ENCODE results near the gene RARA.

Gene RARA

GRCh38 chr17:40323391-40324381 is 14.7 kb downstream of the RARA start:
- Histone ChIP-seq H3K9me3 (ENCODE audit: control insufficient read depth, insufficient read depth, low read depth, low read length) (no peaks in the 10 kb centered on the region), H3K4me3 (ENCODE audit: low read depth, low read length) (no peak overlapping the region), H3K27me3 (ENCODE audit: control insufficient read depth, insufficient read depth, low read length) (peaks cover 6% of the 10 kb centered on the region), H3K9ac (ENCODE audit: low read length) (peak overlapping the region; percentile 4), H3K27ac (ENCODE audit: low read depth, low read length) (no peak overlapping the region), H3K36me3 (ENCODE audit: control insufficient read depth, insufficient read depth, low read length) (no peaks in the 10 kb centered on the region), H3K4me1 (ENCODE audit: control insufficient read depth, insufficient read depth, low read length) (peaks cover 32% of the 10 kb centered on the region)

GRCh38 chr17:40325156-40326013 is 16.4 kb downstream of the RARA start:
- Histone ChIP-seq H3K36me3 (ENCODE audit: control insufficient read depth, insufficient read depth, low read length) (no peaks in the 10 kb centered on the region), H3K9ac (ENCODE audit: low read length) (no peak overlapping the region), H3K27me3 (ENCODE audit: control insufficient read depth, insufficient read depth, low read length) (no peaks in the 10 kb centered on the region), H3K27ac (ENCODE audit: low read depth, low read length) (no peak overlapping the region), H3K9me3 (ENCODE audit: control insufficient read depth, insufficient read depth, low read depth, low read length) (no peaks in the 10 kb centered on the region), H3K4me3 (ENCODE audit: low read depth, low read length) (no peak overlapping the region), H3K4me1 (ENCODE audit: control insufficient read depth, insufficient read depth, low read length) (peaks cover 32% of the 10 kb centered on the region)

GRCh38 chr17:40326014-40326831 is 17.2 kb downstream of the RARA start:
- Histone ChIP-seq H3K9ac (ENCODE audit: low read length) (no peak overlapping the region), H3K4me3 (ENCODE audit: low read depth, low read length) (no peak overlapping the region), H3K27ac (ENCODE audit: low read depth, low read length) (no peak overlapping the region), H3K4me1 (ENCODE audit: control insufficient read depth, insufficient read depth, low read length) (peaks cover 27% of the 10 kb centered on the region), H3K27me3 (ENCODE audit: control insufficient read depth, insufficient read depth, low read length) (no peaks in the 10 kb centered on the region), H3K9me3 (ENCODE audit: control insufficient read depth, insufficient read depth, low read depth, low read length) (no peaks in the 10 kb centered on the region), H3K36me3 (ENCODE audit: control insufficient read depth, insufficient read depth, low read length) (no peaks in the 10 kb centered on the region)

GRCh38 chr17:40326832-40327199 is 17.8 kb downstream of the RARA start:
- Histone ChIP-seq H3K27ac (ENCODE audit: low read depth, low read length) (no peak overlapping the region), H3K9me3 (ENCODE audit: control insufficient read depth, insufficient read depth, low read depth, low read length) (no peaks in the 10 kb centered on the region), H3K4me3 (ENCODE audit: low read depth, low read length) (no peak overlapping the region), H3K36me3 (ENCODE audit: control insufficient read depth, insufficient read depth, low read length) (no peaks in the 10 kb centered on the region), H3K27me3 (ENCODE audit: control insufficient read depth, insufficient read depth, low read length) (no peaks in the 10 kb centered on the region), H3K4me1 (ENCODE audit: control insufficient read depth, insufficient read depth, low read length) (peaks cover 25% of the 10 kb centered on the region), H3K9ac (ENCODE audit: low read length) (no peak overlapping the region)

- Histone ChIP-seq H3K9ac (ENCODE audit: low read length) (no peak overlapping the region), H3K36me3 (ENCODE audit: control insufficient read depth, insufficient read depth, low read length) (no peaks in the 10 kb centered on the region), H3K27me3 (ENCODE audit: control insufficient read depth, insufficient read depth, low read length) (no peaks in the 10 kb centered on the region), H3K27ac (ENCODE audit: low read depth, low read length) (no peak overlapping the region), H3K4me1 (ENCODE audit: control insufficient read depth, insufficient read depth, low read length) (peaks cover 21% of the 10 kb centered on the region), H3K4me3 (ENCODE audit: low read depth, low read length) (no peak overlapping the region), H3K9me3 (ENCODE audit: control insufficient read depth, insufficient read depth, low read depth, low read length) (no peaks in the 10 kb centered on the region)
Observed at GRCh38 chr17:40327244-40327729, 18.3 kb downstream of the RARA start.

GRCh38 chr17:40327735-40328385 is 18.9 kb downstream of the RARA start:
- H3K9ac ChIP-seq (ENCODE audit: low read length): no peak overlapping the region
- H3K27me3 ChIP-seq (ENCODE audit: control insufficient read depth, insufficient read depth, low read length): no peaks in the 10 kb centered on the region
- no peak overlapping the region for H3K27ac ChIP-seq (ENCODE audit: low read depth, low read length)

GRCh38 chr17:40328386-40328766 is 19.4 kb downstream of the RARA start:
- Histone ChIP-seq H3K27me3 (ENCODE audit: control insufficient read depth, insufficient read depth, low read length) (no peaks in the 10 kb centered on the region), H3K4me1 (ENCODE audit: control insufficient read depth, insufficient read depth, low read length) (peaks cover 10% of the 10 kb centered on the region; the same call in 1 of the 2 replicates), H3K4me3 (ENCODE audit: low read depth, low read length) (no peak overlapping the region), H3K9ac (ENCODE audit: low read length) (no peak overlapping the region), H3K9me3 (ENCODE audit: control insufficient read depth, insufficient read depth, low read depth, low read length) (no peaks in the 10 kb centered on the region), H3K36me3 (ENCODE audit: control insufficient read depth, insufficient read depth, low read length) (no peaks in the 10 kb centered on the region), H3K27ac (ENCODE audit: low read depth, low read length) (no peak overlapping the region)

More at GRCh38 chr17:40327735-40328385, 18.9 kb downstream of the RARA start:
- H3K4me3 ChIP-seq (ENCODE audit: low read depth, low read length): no peak overlapping the region
- no peaks in the 10 kb centered on the region for H3K36me3 ChIP-seq (ENCODE audit: control insufficient read depth, insufficient read depth, low read length)
- H3K9me3 ChIP-seq (ENCODE audit: control insufficient read depth, insufficient read depth, low read depth, low read length): no peaks in the 10 kb centered on the region
- H3K4me1 ChIP-seq (ENCODE audit: control insufficient read depth, insufficient read depth, low read length): peaks cover 15% of the 10 kb centered on the region; the same call in 1 of the 2 replicates

- no peaks in the 10 kb centered on the region for H3K9me3 ChIP-seq (ENCODE audit: control insufficient read depth, insufficient read depth, low read depth, low read length)
- H3K27me3 ChIP-seq (ENCODE audit: control insufficient read depth, insufficient read depth, low read length): peaks cover 8% of the 10 kb centered on the region; the same call in 1 of the 2 replicates
- no peak overlapping the region for H3K9ac ChIP-seq (ENCODE audit: low read length)
- no peaks in the 10 kb centered on the region for H3K36me3 ChIP-seq (ENCODE audit: control insufficient read depth, insufficient read depth, low read length)
- H3K4me1 ChIP-seq (ENCODE audit: control insufficient read depth, insufficient read depth, low read length): peaks cover 20% of the 10 kb centered on the region; the same call in 1 of the 2 replicates
- no peak overlapping the region for H3K27ac ChIP-seq (ENCODE audit: low read depth, low read length)
- H3K4me3 ChIP-seq (ENCODE audit: low read depth, low read length): no peak overlapping the region
Observed at GRCh38 chr17:40329839-40330794, 21.1 kb downstream of the RARA start.

GRCh38 chr17:40330850-40331470 is 22.0 kb downstream of the RARA start:
- no peak overlapping the region for H3K27ac ChIP-seq (ENCODE audit: low read depth, low read length)
- H3K9me3 ChIP-seq (ENCODE audit: control insufficient read depth, insufficient read depth, low read depth, low read length): no peaks in the 10 kb centered on the region
- H3K27me3 ChIP-seq (ENCODE audit: control insufficient read depth, insufficient read depth, low read length): peaks cover 12% of the 10 kb centered on the region; the same call in 1 of the 2 replicates
- peaks cover 21% of the 10 kb centered on the region; the same call in 1 of the 2 replicates for H3K4me1 ChIP-seq (ENCODE audit: control insufficient read depth, insufficient read depth, low read length)
- no peak overlapping the region for H3K9ac ChIP-seq (ENCODE audit: low read length)
- H3K36me3 ChIP-seq (ENCODE audit: control insufficient read depth, insufficient read depth, low read length): no peaks in the 10 kb centered on the region
- H3K4me3 ChIP-seq (ENCODE audit: low read depth, low read length): no peak overlapping the region
